ENCODE results near the gene WDFY2. TPM values are rescaled to one million over a fixed set of nuclear protein-coding genes. Genes with fewer than 3 reads are reported as not detected.

WDFY2 gene
- total RNA-seq, 1 donor from 2014 or later, result 20.7 TPM

GRCh38 chr13:51756651-51757050 lies 172.4 kb downstream of the WDFY2 start:
- DNase-seq (ENCODE audit: extremely low spot score, unreplicated experiment), result no peak
- no peaks in the 10 kb centered on the region for H3K9me3 Mint-ChIP-seq (ENCODE audit: unreplicated experiment)
- TF ChIP-seq CTCF (IDR thresholded peaks at IDR 0.05), result no peak
- H3K4me3 Mint-ChIP-seq (ENCODE audit: unreplicated experiment), result no peak overlapping the region
- H3K36me3 Mint-ChIP-seq (ENCODE audit: unreplicated experiment), result peaks cover 73% of the 10 kb centered on the region
- no peaks in the 10 kb centered on the region for H3K4me1 Mint-ChIP-seq (ENCODE audit: unreplicated experiment)
- no peak overlapping the region for H3K27ac Mint-ChIP-seq (ENCODE audit: unreplicated experiment)
- H3K27me3 Mint-ChIP-seq (ENCODE audit: unreplicated experiment), result no peaks in the 10 kb centered on the region

GRCh38 chr13:51758691-51759090 lies 174.4 kb downstream of the WDFY2 start:
- DNase-seq (ENCODE audit: extremely low spot score, unreplicated experiment), result no peak
- Mint-ChIP-seq H3K27ac (ENCODE audit: unreplicated experiment) (no peak overlapping the region), H3K4me1 (ENCODE audit: unreplicated experiment) (no peaks in the 10 kb centered on the region), H3K27me3 (ENCODE audit: unreplicated experiment) (no peaks in the 10 kb centered on the region), H3K4me3 (ENCODE audit: unreplicated experiment) (no peak overlapping the region), H3K36me3 (ENCODE audit: unreplicated experiment) (peaks cover 66% of the 10 kb centered on the region), H3K9me3 (ENCODE audit: unreplicated experiment) (no peaks in the 10 kb centered on the region)
- no peak for TF ChIP-seq CTCF (IDR thresholded peaks at IDR 0.05)

- no peak for DNase-seq (ENCODE audit: extremely low spot score, unreplicated experiment)
- TF ChIP-seq CTCF (IDR thresholded peaks at IDR 0.05), result no peak
- H3K27ac Mint-ChIP-seq (ENCODE audit: unreplicated experiment), result no peak overlapping the region
These were observed 175.0 kb downstream of the WDFY2 start for GRCh38 chr13:51759240-51759639.

GRCh38 chr13:51760592-51760991 lies 176.3 kb downstream of the WDFY2 start:
- Mint-ChIP-seq H3K4me3 (ENCODE audit: unreplicated experiment) (no peak overlapping the region), H3K4me1 (ENCODE audit: unreplicated experiment) (peaks cover 11% of the 10 kb centered on the region), H3K27me3 (ENCODE audit: unreplicated experiment) (no peaks in the 10 kb centered on the region), H3K9me3 (ENCODE audit: unreplicated experiment) (no peaks in the 10 kb centered on the region), H3K27ac (ENCODE audit: unreplicated experiment) (no peak overlapping the region), H3K36me3 (ENCODE audit: unreplicated experiment) (peaks cover 56% of the 10 kb centered on the region)
- DNase-seq (ENCODE audit: extremely low spot score, unreplicated experiment), result no peak
- no peak for TF ChIP-seq CTCF (IDR thresholded peaks at IDR 0.05)

More at GRCh38 chr13:51759240-51759639, 175.0 kb downstream of the WDFY2 start:
- no peaks in the 10 kb centered on the region for H3K27me3 Mint-ChIP-seq (ENCODE audit: unreplicated experiment)
- H3K4me1 Mint-ChIP-seq (ENCODE audit: unreplicated experiment), result peaks cover 4% of the 10 kb centered on the region
- H3K36me3 Mint-ChIP-seq (ENCODE audit: unreplicated experiment), result peaks cover 63% of the 10 kb centered on the region
- no peak overlapping the region for H3K4me3 Mint-ChIP-seq (ENCODE audit: unreplicated experiment)
- no peaks in the 10 kb centered on the region for H3K9me3 Mint-ChIP-seq (ENCODE audit: unreplicated experiment)

GRCh38 chr13:51761643-51762350 lies 177.5 kb downstream of the WDFY2 start:
- no peak for TF ChIP-seq CTCF (IDR thresholded peaks at IDR 0.05)
- Mint-ChIP-seq H3K4me3 (ENCODE audit: unreplicated experiment) (no peak overlapping the region), H3K27me3 (ENCODE audit: unreplicated experiment) (no peaks in the 10 kb centered on the region), H3K36me3 (ENCODE audit: unreplicated experiment) (peaks cover 54% of the 10 kb centered on the region), H3K27ac (ENCODE audit: unreplicated experiment) (no peak overlapping the region), H3K4me1 (ENCODE audit: unreplicated experiment) (peaks cover 11% of the 10 kb centered on the region), H3K9me3 (ENCODE audit: unreplicated experiment) (no peaks in the 10 kb centered on the region)
- DNase-seq (ENCODE audit: extremely low spot score, unreplicated experiment), result no peak

All from osteocyte (in vitro differentiated cells).